Activated naive CD8-positive, alpha-beta T cell treated with anti-CD3 and anti-CD28 coated beads, Interleukin-2, amount 10 ng/mL, durations not matched to agents 7 days and 5 days (primary cell): Measurements from ENCODE around the gene SORL1-AS1.
A peak's percentile ranks its signal among the peaks of the same experiment; 100 is the strongest.

ENCODE experiments used
- ATAC-seq: fragments of 150-1000 bp; cut with Tn5 transposase; one replicate; pipeline ENCODE4 v1.10.0; 2021; ENCODE audit warnings: low read depth, moderate library complexity
- POLR2A ChIA-PET: fragments of 350-600 bp; sonication (Branson Sonifier 250); formaldehyde crosslinking; loops from one replicate; lab custom pipeline; 2021; ENCODE audit warnings: antibody characterized with exemption; lab: Charles Lee
- DNase-seq: peaks from one replicate; pipeline ENCODE4 v3.0.0; 2021
- H3K27ac Mint-ChIP-seq: one replicate; pipeline ENCODE4 v1.8.0; 2022; ENCODE audit warnings: mild to moderate bottlenecking, mixed read lengths
- H3K27me3 Mint-ChIP-seq: one replicate; pipeline ENCODE4 v1.8.0; 2022; ENCODE audit warnings: mild to moderate bottlenecking, moderate library complexity, mixed read lengths
- H3K36me3 Mint-ChIP-seq: one replicate; pipeline ENCODE4 v1.8.0; 2021; ENCODE audit warnings: mild to moderate bottlenecking, mixed read lengths
- H3K4me1 Mint-ChIP-seq: one replicate; pipeline ENCODE4 v1.8.0; 2021; ENCODE audit warnings: mixed read lengths
- H3K4me3 Mint-ChIP-seq: one replicate; pipeline ENCODE4 v1.8.0; 2022; ENCODE audit warnings: mild to moderate bottlenecking, moderate library complexity, mixed read lengths
- H3K9me3 Mint-ChIP-seq: one replicate; pipeline ENCODE4 v1.8.0; 2021; ENCODE audit warnings: mixed read lengths

Gene SORL1-AS1

GRCh38 chr11:121452609-121453150 is at the start of gene SORL1-AS1:
Gene SORL1-AS1 (minus strand): TSS chr11:121452967.
- Mint-ChIP-seq H3K27me3 (no peaks in the 10 kb centered on the region), H3K27ac (peak within 1 kb of the TSS; percentile 94), H3K9me3 (no peaks in the 10 kb centered on the region), H3K4me1 (peaks cover 74% of the 10 kb centered on the region), H3K4me3 (peak within 1 kb of the TSS; percentile 90), H3K36me3 (peaks cover 21% of the 10 kb centered on the region)
- DNase-seq (no peak), ATAC-seq (peak; percentile 20)
- POLR2A ChIA-PET: interaction anchor here (0.6 to 4.9 kb wide), 6 partner anchors 12 to 85 kb away, joined by 3 to 152 read pairs (median 4); no protein-coding TSS in a partner anchor

GRCh38 chr11:121500717-121501116 is 48.0 kb upstream of the SORL1-AS1 start:
- ATAC-seq (no peak), DNase-seq (no peak)
- POLR2A ChIA-PET: no interaction called here
- Mint-ChIP-seq H3K9me3 (peaks cover 14% of the 10 kb centered on the region), H3K4me1 (peaks cover 15% of the 10 kb centered on the region), H3K27ac (no peak overlapping the region), H3K4me3 (no peak overlapping the region), H3K36me3 (peaks cover 82% of the 10 kb centered on the region), H3K27me3 (no peaks in the 10 kb centered on the region)

- DNase-seq: no peak
- Mint-ChIP-seq H3K27ac (no peak overlapping the region), H3K36me3 (peaks cover 82% of the 10 kb centered on the region), H3K27me3 (no peaks in the 10 kb centered on the region), H3K4me1 (peaks cover 20% of the 10 kb centered on the region), H3K9me3 (peaks cover 13% of the 10 kb centered on the region), H3K4me3 (no peak overlapping the region)
- POLR2A ChIA-PET: no interaction called here
- ATAC-seq: no peak
These were observed 47.5 kb upstream of the SORL1-AS1 start for GRCh38 chr11:121500275-121500674.

- no peak for ATAC-seq
- POLR2A ChIA-PET: no interaction called here
These were observed 46.6 kb upstream of the SORL1-AS1 start for GRCh38 chr11:121499405-121499804.

GRCh38 chr11:121497176-121497998 is 44.6 kb upstream of the SORL1-AS1 start:
- no peak overlapping the region for H3K27ac Mint-ChIP-seq
- H3K36me3 Mint-ChIP-seq: peaks cover 77% of the 10 kb centered on the region
- ATAC-seq (no peak), DNase-seq (no peak)
- peaks cover 8% of the 10 kb centered on the region for H3K9me3 Mint-ChIP-seq
- no peaks in the 10 kb centered on the region for H3K27me3 Mint-ChIP-seq
- H3K4me1 Mint-ChIP-seq: peaks cover 35% of the 10 kb centered on the region
- no peak overlapping the region for H3K4me3 Mint-ChIP-seq
- POLR2A ChIA-PET: no interaction called here

More at GRCh38 chr11:121499405-121499804, 46.6 kb upstream of the SORL1-AS1 start:
- Mint-ChIP-seq H3K27me3 (no peaks in the 10 kb centered on the region), H3K4me3 (no peak overlapping the region), H3K4me1 (peaks cover 27% of the 10 kb centered on the region), H3K27ac (no peak overlapping the region), H3K36me3 (peaks cover 80% of the 10 kb centered on the region), H3K9me3 (peaks cover 9% of the 10 kb centered on the region)
- DNase-seq: no peak

- no peaks in the 10 kb centered on the region for H3K27me3 Mint-ChIP-seq
- peaks cover 3% of the 10 kb centered on the region for H3K9me3 Mint-ChIP-seq
- H3K36me3 Mint-ChIP-seq: peaks cover 78% of the 10 kb centered on the region
- POLR2A ChIA-PET: interaction anchor here (1.2 to 1.6 kb wide), 2 partner anchors 13 to 30 kb away, joined by 4 to 7 read pairs; no protein-coding TSS in a partner anchor
- peak overlapping the region; percentile 68 for H3K4me3 Mint-ChIP-seq
- H3K27ac Mint-ChIP-seq: peak overlapping the region; percentile 88
- DNase-seq (no peak), ATAC-seq (peak; percentile 66)
- peaks cover 36% of the 10 kb centered on the region for H3K4me1 Mint-ChIP-seq
These were observed 41.8 kb upstream of the SORL1-AS1 start for GRCh38 chr11:121494355-121495099.

GRCh38 chr11:121489823-121490222 is 37.1 kb upstream of the SORL1-AS1 start:
- Mint-ChIP-seq H3K36me3 (peaks cover 71% of the 10 kb centered on the region), H3K9me3 (no peaks in the 10 kb centered on the region), H3K4me1 (peaks cover 34% of the 10 kb centered on the region), H3K27me3 (no peaks in the 10 kb centered on the region), H3K4me3 (no peak overlapping the region), H3K27ac (peak overlapping the region; percentile 3)
- POLR2A ChIA-PET: no interaction called here
- DNase-seq: no peak
- ATAC-seq: no peak

GRCh38 chr11:121488641-121489040 is 35.9 kb upstream of the SORL1-AS1 start:
- no peak for DNase-seq
- POLR2A ChIA-PET: no interaction called here
- Mint-ChIP-seq H3K9me3 (no peaks in the 10 kb centered on the region), H3K4me3 (no peak overlapping the region), H3K4me1 (peaks cover 35% of the 10 kb centered on the region), H3K27me3 (no peaks in the 10 kb centered on the region), H3K36me3 (peaks cover 72% of the 10 kb centered on the region), H3K27ac (peak overlapping the region; percentile 62)
- no peak for ATAC-seq

- no peaks in the 10 kb centered on the region for H3K27me3 Mint-ChIP-seq
- DNase-seq (no peak), ATAC-seq (no peak)
- H3K4me3 Mint-ChIP-seq: no peak overlapping the region
- peak overlapping the region; percentile 62 for H3K27ac Mint-ChIP-seq
- no peaks in the 10 kb centered on the region for H3K9me3 Mint-ChIP-seq
- H3K36me3 Mint-ChIP-seq: peaks cover 69% of the 10 kb centered on the region
- peaks cover 37% of the 10 kb centered on the region for H3K4me1 Mint-ChIP-seq
- POLR2A ChIA-PET: no interaction called here
These were observed 35.4 kb upstream of the SORL1-AS1 start for GRCh38 chr11:121488170-121488569.

- DNase-seq (no peak), ATAC-seq (no peak)
- no peaks in the 10 kb centered on the region for H3K27me3 Mint-ChIP-seq
- peaks cover 63% of the 10 kb centered on the region for H3K36me3 Mint-ChIP-seq
- H3K4me1 Mint-ChIP-seq: peaks cover 46% of the 10 kb centered on the region
- H3K9me3 Mint-ChIP-seq: no peaks in the 10 kb centered on the region
- H3K4me3 Mint-ChIP-seq: no peak overlapping the region
- peak overlapping the region; percentile 37 for H3K27ac Mint-ChIP-seq
- POLR2A ChIA-PET: no interaction called here
These were observed 34.4 kb upstream of the SORL1-AS1 start for GRCh38 chr11:121487191-121487590.

- Mint-ChIP-seq H3K36me3 (peaks cover 55% of the 10 kb centered on the region), H3K4me1 (peaks cover 47% of the 10 kb centered on the region), H3K27ac (peak overlapping the region; percentile 28), H3K27me3 (no peaks in the 10 kb centered on the region), H3K4me3 (no peak overlapping the region), H3K9me3 (no peaks in the 10 kb centered on the region)
- ATAC-seq (no peak), DNase-seq (no peak)
- POLR2A ChIA-PET: interaction anchor here (0.6 kb wide), 1 partner anchor 18 kb away, joined by 3 read pairs; no protein-coding TSS in a partner anchor
These were observed 33.3 kb upstream of the SORL1-AS1 start for GRCh38 chr11:121486054-121486453.

- Mint-ChIP-seq H3K9me3 (no peaks in the 10 kb centered on the region), H3K36me3 (peaks cover 53% of the 10 kb centered on the region), H3K27me3 (no peaks in the 10 kb centered on the region), H3K4me3 (no peak overlapping the region), H3K4me1 (peaks cover 46% of the 10 kb centered on the region), H3K27ac (peak overlapping the region; percentile 74)
- ATAC-seq: no peak
- DNase-seq: no peak
- POLR2A ChIA-PET: interaction anchor here (0.6 kb wide), 1 partner anchor 17 kb away, joined by 3 read pairs; no protein-coding TSS in a partner anchor
These were observed 32.4 kb upstream of the SORL1-AS1 start for GRCh38 chr11:121485216-121485615.
